ENCODE measurements around the gene WNT3A. TPM values are rescaled to one million over a fixed set of nuclear protein-coding genes. Genes with fewer than 3 reads are reported as not detected.

The WNT3A gene
- polyA plus RNA-seq, 1 of the 3 experiments (the other 2 are of a cell fraction) = not detected

GRCh38 chr1:228071839-228072657, 65.2 kb downstream of the WNT3A start:
- H2AFZ ChIP-seq (ENCODE audit: low read depth) = no peak overlapping the region
- 65% methylated on average over 7 of the region's 7 CpGs for WGBS (ENCODE audit: low lambda C conversion rate)
- CTCF ChIA-PET = no interaction called here
- peaks cover 7% of the 10 kb centered on the region for H3F3A ChIP-seq (replicated peaks; ENCODE audit: insufficient read depth)
- no peaks in the 10 kb centered on the region for H3K36me3 ChIP-seq (replicated peaks in 1 of 2; ENCODE audit: control insufficient read depth in 1 of 2, insufficient read depth in 2 of 2, low read length in 1 of 2)
- H3K9me3 ChIP-seq = no peaks in the 10 kb centered on the region
- no peak overlapping the region for H3K4me2 ChIP-seq
- H3K4me3 ChIP-seq (ENCODE audit: low read depth in 2 of 2, low read length in 1 of 2) = no peak overlapping the region
- H3K27ac ChIP-seq (ENCODE audit: low read depth in 2 of 2, low read length in 1 of 2) = no peak overlapping the region
- no peak for TF ChIP-seq GABPA (IDR thresholded peaks at IDR 0.05; ENCODE audit: low read depth)
- no peaks in the 10 kb centered on the region for H4K20me1 ChIP-seq (ENCODE audit: insufficient read depth)
- no peak overlapping the region for H3K9ac ChIP-seq
- POLR2A ChIA-PET = no interaction called here
- no peaks in the 10 kb centered on the region for H3K79me2 ChIP-seq (ENCODE audit: insufficient read depth)
- H3K4me1 ChIP-seq (ENCODE audit: control insufficient read depth in 1 of 2, insufficient read depth in 2 of 2, low read depth in 1 of 2, low read length in 1 of 2) = peaks cover 0 to 20% of the 10 kb centered on the region in 2 experiments; a peak in 1 of 4 replicates
- H3K27me3 ChIP-seq (ENCODE audit: insufficient read depth) = peaks cover 11% of the 10 kb centered on the region; the same call in 1 of the 2 replicates
- DNase-seq = no peak
- no peaks in the 10 kb centered on the region for H3K9me2 ChIP-seq

DNA sequence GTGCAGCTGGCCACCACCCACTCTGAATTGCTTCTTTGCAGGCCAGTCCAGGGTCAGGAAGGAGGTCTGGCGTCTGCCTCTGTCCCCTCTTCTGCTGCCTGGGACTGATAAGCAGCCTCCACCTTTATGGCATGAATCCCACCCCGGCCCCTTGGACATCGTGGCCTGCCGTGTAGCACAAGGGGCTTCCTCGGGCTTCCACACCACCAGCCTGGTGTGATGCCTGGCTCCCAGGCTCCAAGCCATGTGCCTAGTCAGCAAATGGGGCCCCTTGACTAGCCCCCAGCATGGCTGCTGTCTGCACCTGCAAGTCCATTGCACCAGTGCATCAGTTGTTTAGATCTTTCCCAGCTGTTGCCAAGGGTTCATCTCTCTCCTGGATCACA, 65.9 kb downstream of the WNT3A start:
- H3K36me3 ChIP-seq (replicated peaks in 1 of 2; ENCODE audit: control insufficient read depth in 1 of 2, insufficient read depth in 2 of 2, low read length in 1 of 2) = no peaks in the 10 kb centered on the region
- no peak for DNase-seq
- peaks cover 6% of the 10 kb centered on the region; the same call in 1 of the 2 replicates for H3K27me3 ChIP-seq (ENCODE audit: insufficient read depth)
- no peaks in the 10 kb centered on the region for H3K79me2 ChIP-seq (ENCODE audit: insufficient read depth)
- ChIA-PET CTCF (interaction anchor here (1.5 kb wide), 1 partner anchor 71 kb away, joined by 3 read pairs; no protein-coding TSS in a partner anchor), POLR2A (no interaction called here)
- H4K20me1 ChIP-seq (ENCODE audit: insufficient read depth) = no peaks in the 10 kb centered on the region
- TF ChIP-seq MXI1 (IDR thresholded peaks at IDR 0.05; ENCODE audit: low read depth, low read length) (no peak), RAD21 (IDR thresholded peaks at IDR 0.05; ENCODE audit: low read length) (no peak), ELF1 (IDR thresholded peaks at IDR 0.05) (no peak), CHD2 (IDR thresholded peaks at IDR 0.05; ENCODE audit: low read length, partially characterized antibody) (no peak), FOXM1 (IDR thresholded peaks at IDR 0.05; ENCODE audit: low read depth) (no peak), GABPA (IDR thresholded peaks at IDR 0.05; ENCODE audit: low read depth) (no peak), MEF2A (IDR thresholded peaks at IDR 0.05; ENCODE audit: borderline replicate concordance, low read depth) (no peak), EP300 (IDR thresholded peaks at IDR 0.05; ENCODE audit: borderline replicate concordance in 1 of 2, low read depth in 1 of 2, low read length in 1 of 2) (no peak), FOSL2 (IDR thresholded peaks at IDR 0.05; ENCODE audit: borderline replicate concordance, low read depth) (no peak), PBX3 (IDR thresholded peaks at IDR 0.05) (no peak), YY1 (IDR thresholded peaks at IDR 0.05; ENCODE audit: low read depth) (no peak), SIN3A (IDR thresholded peaks at IDR 0.05; ENCODE audit: borderline replicate concordance, low read depth, low read length) (no peak)
- H3K9ac ChIP-seq = no peak overlapping the region
- H3K9me3 ChIP-seq = no peaks in the 10 kb centered on the region
- no peaks in the 10 kb centered on the region for H3K9me2 ChIP-seq
- H3K4me2 ChIP-seq = no peak overlapping the region
- no peak overlapping the region for H2AFZ ChIP-seq (ENCODE audit: low read depth)
- 82% methylated on average over 3 of the region's 5 CpGs for WGBS (ENCODE audit: low lambda C conversion rate)
- H3F3A ChIP-seq (replicated peaks; ENCODE audit: insufficient read depth) = peaks cover 7% of the 10 kb centered on the region
- H3K4me3 ChIP-seq (ENCODE audit: low read depth in 2 of 2, low read length in 1 of 2) = no peak overlapping the region
- H3K27ac ChIP-seq (ENCODE audit: low read depth in 2 of 2, low read length in 1 of 2) = no peak overlapping the region
- peaks cover 0 to 20% of the 10 kb centered on the region in 2 experiments; a peak in 1 of 4 replicates for H3K4me1 ChIP-seq (ENCODE audit: control insufficient read depth in 1 of 2, insufficient read depth in 2 of 2, low read depth in 1 of 2, low read length in 1 of 2)

All from SK-N-SH (cell line).